Endometrial microvascular endothelial cells (primary cell): ENCODE data around the gene FANCI. TPM values are rescaled to one million over a fixed set of nuclear protein-coding genes. Genes with fewer than 3 reads are reported as not detected.

Experiments used
- in situ Hi-C: cut with HindIII; loops from 2 replicates; pipeline ENCODE4 v1.10.0; 2017; ENCODE audit warnings: low sequenced_read_pairs, low pct_unique_long_range_greater_than_20kb; ENCODE audit errors: inconsistent ontology term
- total RNA-seq: library from RNA; depleted of rRNA; stranded (reverse); fragments of >200 nt; gene quantifications from one replicate; pipeline ENCODE4 v1.2.3, GENCODE V29; 2015; ENCODE audit errors: inconsistent ontology term

The FANCI gene
- total RNA-seq, 1 donor from 2014 or later: 44.6 TPM

DNA sequence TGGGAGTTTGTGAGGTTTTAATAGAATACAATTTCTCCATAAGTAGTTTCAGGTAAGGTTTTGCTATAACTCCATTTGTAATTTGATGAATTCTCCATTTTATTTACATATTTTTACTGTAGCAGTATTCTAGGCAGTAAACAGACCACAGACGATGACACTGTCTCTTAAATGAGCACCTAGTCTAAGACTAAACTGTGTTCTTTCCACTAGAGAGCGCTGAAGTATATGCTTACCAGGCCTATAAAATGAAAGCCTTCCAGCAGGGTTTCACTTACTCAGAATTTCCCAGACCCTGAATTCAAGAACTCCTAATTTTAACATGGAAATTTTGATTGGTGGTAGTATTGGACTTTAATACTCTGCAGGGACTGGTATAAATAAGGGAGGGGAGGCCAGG lies 49.2 kb downstream of the FANCI start:
- in situ Hi-C loops: no loop called here

DNA sequence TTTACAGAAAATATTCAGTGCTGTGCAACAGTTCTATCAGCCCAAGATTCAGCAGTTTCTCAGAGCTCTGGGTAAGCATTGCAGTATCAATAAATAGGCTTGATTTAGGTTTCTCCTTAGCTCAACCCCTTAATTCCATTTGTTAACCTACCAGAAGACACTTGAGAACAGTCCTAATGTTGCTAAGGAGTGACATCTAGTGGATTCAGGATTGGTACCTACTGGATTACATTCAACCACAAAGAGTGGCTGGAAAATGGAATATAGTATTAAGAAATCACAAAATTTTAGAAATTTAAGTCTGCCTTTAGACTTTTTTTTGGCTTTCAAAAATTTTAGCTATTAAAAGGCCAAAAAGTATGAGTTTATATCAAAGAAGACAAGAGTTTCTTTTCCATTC lies 56.1 kb downstream of the FANCI start:
- in situ Hi-C loops: no loop called here

DNA sequence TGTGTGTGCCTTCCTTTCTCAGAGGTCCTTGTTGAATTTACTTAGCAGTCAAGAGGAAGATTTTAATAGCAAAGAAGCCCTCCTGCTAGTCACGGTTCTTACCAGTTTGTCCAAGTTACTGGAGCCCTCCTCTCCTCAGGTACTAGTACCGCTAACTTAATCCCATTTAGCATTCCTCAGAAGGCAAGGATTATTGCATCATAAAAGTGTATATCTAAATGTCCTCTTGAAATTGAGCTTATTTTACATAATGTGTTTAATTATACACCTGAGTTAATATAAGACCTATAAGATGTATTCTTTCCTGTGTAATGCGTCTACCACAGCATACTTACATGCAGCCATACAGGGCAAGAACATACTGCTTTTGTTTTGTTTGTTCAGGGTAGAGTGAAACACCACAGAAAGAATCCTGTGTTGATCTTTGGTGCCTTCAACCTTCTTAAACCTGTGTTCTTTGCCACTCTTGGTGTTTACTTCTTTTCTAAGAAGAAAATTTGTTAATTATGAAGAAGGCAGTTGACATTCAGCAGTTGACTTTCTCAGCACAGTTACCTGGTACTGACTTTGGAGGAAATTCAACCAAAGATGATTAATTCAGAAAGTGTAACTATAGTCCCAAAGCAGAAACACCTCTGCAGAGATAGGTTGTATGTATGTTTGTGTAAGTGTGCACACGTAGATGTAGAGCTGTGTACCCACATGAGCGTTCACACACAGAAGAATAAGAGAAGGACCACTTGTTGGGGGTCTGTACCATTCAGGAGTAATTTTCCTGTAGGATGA lies 57.7 kb downstream of the FANCI start:
- in situ Hi-C loops: no loop called here

DNA sequence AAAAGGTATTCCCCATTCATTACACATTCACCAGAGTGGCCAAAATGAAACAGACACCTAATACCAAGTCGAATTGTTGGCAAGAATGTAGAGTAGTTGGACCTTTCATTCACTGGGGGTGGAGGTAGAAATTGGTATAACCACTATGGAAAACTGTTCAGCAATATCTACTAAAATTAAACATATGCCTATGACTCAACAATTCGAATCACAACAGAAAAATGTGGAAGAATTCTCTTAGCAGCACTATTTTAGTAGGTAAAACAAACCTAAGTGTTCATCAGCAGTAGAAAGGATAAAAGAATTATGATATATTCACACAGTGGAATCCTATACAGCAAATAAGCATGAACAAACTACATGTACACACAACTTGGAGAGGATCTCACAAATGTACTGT lies 60.2 kb downstream of the FANCI start:
- in situ Hi-C loops: no loop called here

DNA sequence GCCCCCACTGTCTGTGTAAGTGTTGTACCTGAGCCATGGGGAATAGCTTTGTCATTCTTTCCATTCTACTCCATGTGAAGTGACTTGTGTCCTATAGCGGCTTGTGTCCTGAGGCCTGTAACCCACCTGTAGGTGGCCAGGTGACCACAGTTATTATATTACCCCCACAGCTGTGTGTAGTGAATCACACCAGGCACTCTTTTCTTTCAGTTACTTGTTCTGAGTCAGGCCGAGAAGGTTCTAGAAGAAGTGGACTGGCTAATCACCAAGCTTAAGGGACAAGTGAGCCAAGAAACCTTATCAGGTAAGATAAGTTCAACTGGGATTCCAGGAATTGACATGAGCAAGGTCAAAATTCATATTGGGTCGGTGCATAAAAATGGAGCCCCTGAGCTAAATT lies 61.6 kb downstream of the FANCI start:
- in situ Hi-C loops: no loop called here

DNA sequence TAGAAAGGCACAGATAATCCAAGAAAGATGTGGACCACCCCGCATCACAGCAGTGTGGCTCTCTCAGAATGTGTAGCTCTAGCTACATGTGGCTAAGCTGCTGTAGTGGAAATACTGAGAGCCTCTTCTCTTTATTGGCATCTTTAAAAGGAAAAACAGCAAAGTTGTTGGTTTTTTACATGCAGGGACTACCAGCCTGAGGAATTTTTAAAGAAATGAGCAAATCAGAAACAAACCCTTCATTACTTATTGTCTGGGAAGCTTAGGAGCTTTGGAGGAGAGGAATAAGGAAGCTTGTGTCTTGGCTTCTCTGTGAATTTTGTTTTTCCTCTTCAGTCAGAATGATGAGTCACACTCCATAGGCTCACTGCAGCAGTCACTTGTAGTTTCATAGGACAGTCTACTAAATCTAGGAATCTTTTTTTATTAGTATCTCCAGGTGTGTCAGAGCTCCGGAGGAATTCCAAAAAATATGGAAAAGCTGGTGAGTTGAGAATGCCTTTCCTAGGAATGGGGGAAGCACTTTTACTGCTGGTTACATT lies 63.3 kb downstream of the FANCI start:
- in situ Hi-C loops: no loop called here

DNA sequence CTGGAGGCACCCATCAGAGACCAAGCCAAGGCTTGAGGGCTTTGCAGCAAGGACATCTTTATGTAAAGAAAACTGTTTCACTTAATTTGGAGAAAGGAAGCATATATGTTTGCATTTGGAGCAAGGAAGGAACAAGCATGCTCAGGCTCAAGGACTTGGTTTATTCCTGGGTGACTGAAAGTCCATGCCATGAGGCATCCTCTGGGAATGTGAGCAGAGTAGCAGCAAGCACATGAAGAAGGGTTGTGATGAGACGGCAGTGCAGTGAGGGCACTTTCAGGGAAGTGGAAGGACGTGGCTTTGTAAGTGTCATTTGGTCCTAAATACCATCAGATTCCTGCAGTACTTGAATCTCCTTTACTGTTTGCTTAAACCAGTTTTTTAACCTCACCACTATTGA lies 64.0 kb downstream of the FANCI start:
- in situ Hi-C loops: no loop called here

DNA sequence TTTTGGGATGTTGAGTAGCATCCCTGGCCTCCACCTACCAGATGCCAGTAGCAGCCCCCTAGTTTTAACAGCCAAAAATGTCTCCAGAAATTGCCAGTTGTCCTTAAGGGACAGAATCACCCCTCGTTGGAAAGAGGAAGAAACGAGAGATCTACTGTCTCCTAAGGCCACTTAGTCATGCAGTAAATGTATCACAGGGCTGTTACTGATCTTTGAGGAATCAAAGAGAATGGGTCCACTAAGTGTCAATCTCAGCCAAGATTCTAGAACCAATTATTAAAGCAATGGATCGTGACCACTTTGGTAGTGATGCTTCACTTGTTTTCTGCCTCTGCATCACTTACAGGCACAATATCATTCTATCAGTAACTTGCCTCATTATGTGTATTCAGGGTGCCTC lies 64.5 kb downstream of the FANCI start:
- in situ Hi-C loops: no loop called here

DNA sequence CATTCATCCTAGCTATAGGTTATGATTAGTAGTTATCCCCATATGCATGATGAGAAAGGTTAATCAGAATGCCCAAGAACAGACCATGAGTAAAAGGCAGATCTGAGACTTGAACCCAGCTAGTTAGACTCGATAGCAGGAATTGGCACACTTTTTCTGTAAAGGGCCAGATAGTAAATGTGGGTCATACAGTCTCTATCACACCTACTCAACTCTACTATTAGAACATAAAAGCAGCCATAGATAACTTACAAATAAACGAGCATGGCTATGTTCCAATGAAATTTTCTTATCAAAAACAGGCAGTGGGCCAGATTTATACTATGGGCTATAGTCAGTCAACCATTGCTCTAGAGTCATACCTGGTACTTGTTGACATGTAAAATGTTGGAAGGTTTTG lies 66.2 kb downstream of the FANCI start:
- in situ Hi-C loops: no loop called here

DNA sequence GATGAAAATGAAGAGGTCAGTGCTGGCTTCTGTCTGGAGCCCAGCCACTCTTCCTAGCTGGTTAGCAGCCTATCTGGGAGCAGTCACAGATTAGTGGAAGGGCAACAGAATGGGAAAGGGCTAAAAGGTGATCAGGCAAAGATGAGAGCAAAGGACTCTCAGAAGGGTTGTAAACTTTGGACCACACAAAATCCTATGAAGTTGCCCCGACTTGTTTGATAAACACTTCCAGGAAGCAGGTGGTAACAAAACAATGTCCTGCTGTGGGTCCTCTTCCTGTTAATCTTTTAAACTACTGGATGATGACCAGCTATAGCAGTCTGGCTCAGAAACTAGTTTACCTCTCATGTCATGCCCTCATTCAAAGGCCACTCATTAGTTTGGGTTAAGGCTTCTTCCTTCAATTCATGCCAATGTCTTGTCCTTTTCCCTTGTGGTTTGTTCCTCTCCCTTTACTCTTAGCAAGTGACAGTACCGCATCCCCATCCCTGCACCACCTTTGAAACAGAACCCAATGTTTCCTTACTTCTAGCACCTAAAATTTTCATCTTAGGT lies 71.7 kb downstream of the FANCI start:
- in situ Hi-C loops: no loop called here

DNA sequence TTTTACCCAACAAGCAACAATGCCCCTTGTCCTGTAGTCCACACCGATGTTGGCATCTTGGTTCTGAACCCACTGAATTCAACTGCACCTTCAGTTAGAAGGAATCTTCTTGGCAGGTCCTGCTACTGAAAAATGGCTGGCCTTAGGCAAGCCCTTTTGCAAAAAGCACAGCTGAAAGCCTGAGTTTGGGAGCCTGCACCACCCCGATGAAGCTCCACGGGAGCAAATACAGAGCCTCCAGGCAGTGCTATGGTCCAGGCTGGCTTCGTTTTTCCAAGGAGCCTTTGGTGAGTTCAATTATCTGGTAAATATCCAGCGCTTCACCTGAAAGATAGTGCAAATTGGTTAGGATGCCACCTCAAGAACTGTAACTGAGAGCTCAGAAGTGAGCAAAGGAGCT lies 72.7 kb downstream of the FANCI start:
- in situ Hi-C loops: no loop called here

DNA sequence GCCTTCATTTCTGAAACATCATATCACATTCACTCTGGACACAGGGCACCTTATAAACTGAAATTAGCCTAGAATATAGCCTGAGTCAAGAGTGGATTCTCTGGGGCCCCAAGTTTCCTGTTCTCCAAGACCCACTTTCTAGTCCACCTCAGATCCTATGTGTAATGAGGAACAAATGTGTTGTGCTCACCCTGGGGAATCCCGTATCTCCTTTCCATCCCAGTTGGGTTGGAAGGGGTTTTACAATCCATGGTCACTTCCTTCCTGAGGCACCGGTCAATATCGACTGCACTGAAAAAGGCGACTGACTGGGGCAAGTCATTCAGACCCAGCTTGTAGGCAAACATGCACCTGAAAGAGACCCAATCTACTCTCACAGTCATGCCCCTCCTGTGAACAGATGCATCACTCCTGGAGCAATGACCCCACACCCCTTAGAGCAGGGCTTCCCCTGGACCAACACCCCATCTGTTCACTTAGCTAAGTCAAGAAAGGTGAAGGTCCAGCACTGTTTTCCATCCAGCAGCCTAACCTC lies 73.5 kb downstream of the FANCI start:
- in situ Hi-C loops: no loop called here

DNA sequence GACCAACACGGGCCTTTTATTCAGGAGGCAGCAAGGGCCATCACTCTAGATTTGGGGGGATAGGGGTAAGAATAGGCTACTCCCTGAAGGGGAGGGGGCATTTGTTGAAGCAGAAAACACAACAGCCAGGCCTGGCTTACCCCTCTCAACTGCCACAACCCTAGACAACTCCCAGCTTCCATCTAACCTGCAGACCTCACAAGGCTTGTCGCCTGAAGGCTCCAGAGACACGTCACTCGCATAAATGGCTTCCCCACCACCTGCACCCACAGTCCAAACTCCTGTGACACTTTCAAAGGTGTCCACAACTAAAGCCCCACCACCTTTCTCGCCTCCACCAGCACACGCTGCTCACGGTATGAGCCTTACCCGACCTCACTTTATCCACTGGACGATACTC lies 75.9 kb downstream of the FANCI start:
- in situ Hi-C loops: no loop called here

DNA sequence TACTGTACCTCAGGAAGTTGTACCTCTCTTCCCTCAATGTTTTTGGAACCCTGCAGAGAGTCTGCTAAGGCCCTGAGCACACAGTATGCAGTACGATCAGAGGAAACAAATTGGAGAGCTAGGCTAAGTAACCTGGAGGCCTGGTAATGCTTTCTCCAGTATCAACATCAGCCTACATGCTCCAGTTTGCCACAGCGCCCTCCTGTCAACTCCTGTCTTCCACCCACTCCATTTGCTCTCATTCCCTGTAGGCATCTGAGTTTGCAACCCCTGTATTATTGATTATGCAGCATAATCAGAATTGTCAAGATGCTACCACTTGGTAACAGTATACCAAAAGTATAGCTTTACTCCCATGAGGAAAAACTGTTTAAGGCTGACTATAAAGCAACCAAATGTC lies 76.4 kb downstream of the FANCI start:
- in situ Hi-C loops: no loop called here

DNA sequence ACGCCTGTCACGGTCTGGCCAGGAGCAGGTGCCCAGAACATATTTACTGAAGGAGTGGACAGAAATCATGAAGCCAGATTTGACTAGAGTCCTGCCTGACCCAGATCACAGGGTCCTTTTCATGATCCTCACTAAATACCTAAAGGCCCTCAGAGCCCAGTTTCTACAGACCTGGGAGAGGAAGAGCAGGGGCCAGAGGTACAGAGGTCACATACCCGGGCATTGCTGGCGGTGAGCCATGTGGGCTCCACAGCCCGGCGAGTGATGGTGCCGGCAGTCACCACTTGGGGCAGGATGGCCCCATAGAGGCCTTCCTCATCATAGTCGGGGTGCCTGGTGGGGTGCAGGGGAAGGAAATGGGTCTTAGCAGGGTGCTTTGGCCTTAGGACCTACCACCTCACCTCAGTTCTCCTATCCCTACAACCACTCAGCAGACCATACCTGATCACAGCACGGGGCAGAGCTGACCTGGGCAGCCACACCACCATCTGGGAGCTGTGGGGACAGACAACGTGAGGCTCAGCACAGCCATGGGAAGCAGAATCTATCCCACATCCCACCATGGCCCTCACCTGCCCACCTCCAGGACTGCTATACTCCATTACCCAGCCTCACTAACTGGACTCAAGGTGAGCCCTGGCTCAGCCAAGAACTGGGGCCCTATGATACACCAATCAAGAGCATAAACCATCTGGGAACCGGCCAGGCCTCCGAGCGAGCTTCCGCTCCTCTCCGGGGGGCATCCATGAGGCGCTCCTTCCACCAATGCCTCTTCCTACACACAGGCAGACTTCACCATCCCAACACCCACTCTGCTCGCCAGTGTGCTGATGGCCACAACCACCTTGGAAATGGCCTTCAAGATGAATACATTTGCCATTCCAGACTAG lies 78.0 kb downstream of the FANCI start:
- in situ Hi-C loops: no loop called here

DNA sequence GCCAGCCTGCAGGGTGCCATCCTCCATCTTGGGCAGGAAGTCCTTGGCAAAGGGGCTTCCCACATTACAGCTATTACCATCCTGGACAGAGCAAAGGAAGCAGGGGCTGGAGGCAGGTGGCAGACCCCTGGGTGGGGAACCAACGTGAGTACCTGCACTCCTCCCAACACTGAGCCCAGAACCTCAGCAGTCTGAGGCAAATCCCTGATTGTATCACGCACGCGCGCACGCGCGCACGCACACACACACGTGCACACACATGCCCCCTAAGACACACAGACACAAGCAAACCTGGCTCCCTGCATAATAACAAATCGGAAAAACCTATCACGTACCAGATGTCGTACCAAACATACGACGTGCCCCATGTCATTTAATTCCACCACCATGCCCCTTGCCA lies 79.0 kb downstream of the FANCI start:
- in situ Hi-C loops: no loop called here

DNA sequence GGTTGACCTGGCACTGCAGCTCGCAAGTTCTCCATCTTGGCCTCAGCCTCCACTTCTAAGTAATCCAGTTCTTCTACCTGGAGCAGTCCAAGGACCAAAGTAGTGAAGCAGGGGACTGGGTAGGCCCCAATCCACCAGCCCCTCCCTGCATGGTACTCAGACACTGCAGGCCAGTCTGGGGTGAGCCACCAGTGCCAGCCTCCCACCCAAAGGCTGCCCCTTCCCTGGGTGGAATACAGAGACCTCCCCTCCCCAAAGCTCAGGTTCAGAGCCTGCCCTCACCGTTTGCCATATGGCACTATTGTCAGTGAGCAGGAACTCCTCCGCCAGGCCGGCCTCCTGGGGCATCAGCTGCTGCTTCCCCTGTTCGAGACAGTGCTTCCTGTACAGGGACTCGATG lies 80.0 kb downstream of the FANCI start:
- in situ Hi-C loops: no loop called here

DNA sequence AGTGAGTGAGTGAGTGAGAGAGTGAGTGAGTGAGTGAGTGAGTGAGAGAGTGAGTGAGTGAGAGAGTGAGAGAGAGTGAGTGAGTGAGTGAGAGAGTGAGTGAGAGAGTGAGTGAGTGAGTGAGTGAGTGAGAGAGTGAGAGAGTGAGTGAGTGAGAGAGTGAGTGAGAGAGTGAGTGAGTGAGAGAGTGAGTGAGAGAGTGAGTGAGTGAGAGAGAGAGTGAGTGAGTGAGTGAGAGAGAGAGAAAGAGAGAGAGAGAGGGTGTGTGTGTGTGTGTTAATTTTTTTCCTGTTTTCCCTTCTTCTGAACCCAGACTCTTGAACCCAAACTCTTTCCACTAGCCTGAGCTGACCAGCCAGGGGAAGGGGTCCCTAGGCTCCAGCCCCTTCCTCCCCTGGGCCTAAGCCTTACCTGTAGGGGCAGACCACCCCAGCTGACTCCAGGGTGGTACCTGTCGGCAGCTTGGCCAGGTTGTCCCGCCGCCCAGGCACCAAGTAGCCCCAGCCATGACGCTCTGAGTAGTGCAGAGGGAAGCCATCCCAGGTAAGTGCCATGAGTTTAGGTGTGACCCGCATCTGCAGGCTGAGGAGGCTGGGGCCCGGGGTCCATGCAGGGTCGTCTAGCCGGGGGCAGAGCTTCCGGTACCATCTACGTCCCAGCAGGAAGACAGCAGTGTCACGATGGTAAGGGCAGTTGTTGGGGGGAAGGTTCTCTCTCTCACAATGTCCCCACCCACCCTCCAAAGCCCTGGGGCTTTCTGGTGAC lies 81.4 kb downstream of the FANCI start:
- in situ Hi-C loops: no loop called here

DNA sequence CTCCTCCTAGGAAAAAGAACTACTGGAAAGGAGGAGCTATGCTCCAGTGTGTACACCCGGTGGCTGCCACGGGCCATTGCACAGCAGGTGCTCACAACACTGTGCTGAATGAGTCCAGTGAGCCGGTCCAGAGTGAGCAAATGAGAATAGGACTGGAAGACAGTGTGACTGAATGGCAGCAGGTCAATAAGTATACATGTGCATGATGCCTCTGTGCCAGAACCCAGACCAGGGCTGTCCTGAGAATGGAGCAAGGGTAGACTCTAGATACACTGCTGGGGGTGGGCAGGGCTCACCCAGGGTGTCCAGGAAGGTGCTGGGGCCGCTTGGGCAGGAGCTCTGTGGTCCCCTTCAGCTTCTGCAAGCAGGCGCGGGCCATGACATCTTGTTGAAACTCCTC lies 82.5 kb downstream of the FANCI start:
- in situ Hi-C loops: no loop called here
